ACHN (cell line): ENCODE measurements around the gene FHOD3.

Experiments used
- DNase-seq: peaks from one replicate; pipeline ENCODE4 v3.0.0-alpha.2; 2015
- in situ Hi-C: cut with HindIII; loops from 2 replicates; pipeline ENCODE4 v1.10.0; 2017; ENCODE audit warnings: low sequenced_read_pairs, low pct_ligation_motif_present, low pct_unique_long_range_greater_than_20kb

Gene FHOD3

DNA sequence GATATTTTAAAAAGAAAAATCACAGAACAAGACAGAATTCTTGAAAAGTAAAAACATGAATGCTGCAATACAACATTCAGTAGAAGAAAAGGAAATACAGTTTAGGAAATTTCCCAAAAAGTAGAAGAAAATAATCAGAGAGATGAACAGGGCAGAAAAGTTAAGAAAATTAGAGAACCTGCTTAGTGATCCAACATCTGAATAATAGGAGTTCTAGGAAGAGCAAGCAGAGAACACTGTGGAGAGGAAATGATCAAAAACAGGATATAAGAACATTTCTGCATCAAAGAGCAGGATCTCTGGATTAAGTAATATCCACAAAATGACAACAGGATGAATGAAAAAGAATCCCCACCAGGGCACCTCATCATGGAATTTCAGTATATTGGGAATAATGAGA, 8.8 kb upstream of the FHOD3 start:
- in situ Hi-C loops: no loop called here
- DNase-seq: no peak

DNA sequence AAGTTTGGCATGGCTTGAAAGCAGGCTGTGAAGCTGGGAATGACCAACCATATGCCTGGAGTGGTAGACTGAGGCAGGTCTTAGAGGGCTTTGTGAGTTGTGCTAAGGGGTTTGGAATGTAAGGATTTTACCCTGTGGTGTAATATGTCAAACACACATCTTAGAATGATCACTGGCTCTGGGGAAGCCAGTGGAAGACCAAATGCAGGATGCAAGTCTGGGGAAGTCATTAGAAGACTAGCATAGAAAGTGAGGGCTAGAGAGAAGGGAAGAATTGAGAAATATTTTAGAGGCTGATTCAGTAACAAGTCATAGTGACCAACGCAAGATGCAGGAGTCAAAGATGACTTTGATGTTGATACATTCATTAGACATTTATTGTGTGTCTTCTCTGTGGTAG, 3.5 kb upstream of the FHOD3 start:
- no peak for DNase-seq
- in situ Hi-C loops: no loop called here

DNA sequence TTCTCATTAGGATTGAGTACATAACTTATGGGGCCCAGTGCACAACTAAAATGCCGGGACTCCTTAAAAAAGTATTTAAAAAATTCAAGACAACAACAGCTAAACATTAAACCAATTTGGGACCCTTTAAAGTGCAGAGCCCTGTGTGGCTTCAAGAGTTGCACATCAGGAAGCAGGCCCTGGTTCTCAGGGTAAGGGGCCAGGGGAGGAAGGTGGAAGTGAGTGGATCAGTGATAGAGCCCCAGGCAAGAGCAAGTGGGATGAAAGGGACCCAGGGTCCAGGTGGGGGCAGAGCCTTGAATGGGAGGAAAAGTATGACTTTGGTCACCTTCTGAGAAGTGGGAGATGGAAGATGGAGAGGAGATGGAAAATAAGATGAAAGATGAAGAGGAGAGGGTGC, 2.3 kb upstream of the FHOD3 start:
- no peak for DNase-seq
- in situ Hi-C loops: no loop called here

DNA sequence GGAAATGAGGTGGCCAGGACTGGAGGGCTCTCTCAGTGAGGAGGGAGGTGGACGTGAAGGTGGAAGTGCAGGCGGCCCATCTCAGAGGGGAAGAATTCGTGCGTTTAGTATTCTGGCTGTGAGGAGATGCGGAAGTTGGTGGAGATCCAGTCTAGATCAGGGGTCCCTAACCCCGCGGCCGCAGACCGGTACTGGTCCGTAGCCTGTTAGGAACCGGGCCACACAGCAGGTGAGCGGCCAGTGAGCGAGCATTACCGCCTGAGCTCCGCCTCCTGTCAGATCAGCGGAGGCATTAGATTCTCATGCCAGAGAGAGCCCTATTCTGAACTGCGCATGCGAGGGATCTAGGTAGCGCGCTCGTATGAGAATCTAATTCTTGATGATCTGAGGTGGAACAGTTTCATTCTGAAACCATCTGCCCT, 1.6 kb upstream of the FHOD3 start:
- in situ Hi-C loops: no loop called here

DNA sequence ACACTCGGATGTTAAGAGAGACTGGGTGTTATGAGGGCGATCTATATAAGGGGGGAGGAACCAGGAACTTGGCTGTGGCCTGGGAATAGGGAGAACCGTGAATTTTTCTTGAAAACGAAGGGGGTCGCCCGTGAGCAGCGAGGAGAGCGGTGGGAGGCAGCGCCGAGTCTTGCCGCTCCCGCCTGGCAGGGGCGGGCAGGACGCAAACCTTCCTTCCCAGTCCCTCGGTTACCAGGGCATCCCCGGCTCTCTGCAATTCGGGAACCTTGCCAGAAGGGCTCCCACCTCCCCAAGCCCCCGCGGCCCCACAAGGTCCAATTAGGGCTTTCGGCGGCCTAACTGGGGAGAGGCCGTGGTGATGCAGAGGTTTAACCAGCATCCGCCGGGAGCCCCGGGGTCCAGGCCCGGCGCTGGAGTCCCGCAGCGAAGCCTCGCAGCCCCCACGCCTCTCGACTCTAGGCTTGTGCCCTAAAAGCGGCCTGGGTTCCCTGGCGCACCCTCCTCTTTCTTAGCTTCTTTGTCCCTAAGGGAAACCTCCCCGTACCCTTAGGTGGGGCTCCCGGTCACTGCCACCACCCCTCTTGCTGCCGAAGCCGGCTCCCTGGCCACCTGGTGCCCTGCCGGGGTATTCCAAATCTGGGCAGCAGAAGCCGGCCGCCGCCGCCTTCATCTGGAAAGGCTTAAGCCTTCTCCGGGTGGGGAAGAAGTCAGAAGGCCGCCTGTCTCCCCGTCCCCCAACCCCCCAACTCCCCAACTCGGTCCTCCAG, 680 bp upstream of the FHOD3 start:
- in situ Hi-C loops: no loop called here
- peak; percentile 75 for DNase-seq

More for the DNA sequence above, 1.6 kb upstream of the FHOD3 start:
- DNase-seq: no peak

DNA sequence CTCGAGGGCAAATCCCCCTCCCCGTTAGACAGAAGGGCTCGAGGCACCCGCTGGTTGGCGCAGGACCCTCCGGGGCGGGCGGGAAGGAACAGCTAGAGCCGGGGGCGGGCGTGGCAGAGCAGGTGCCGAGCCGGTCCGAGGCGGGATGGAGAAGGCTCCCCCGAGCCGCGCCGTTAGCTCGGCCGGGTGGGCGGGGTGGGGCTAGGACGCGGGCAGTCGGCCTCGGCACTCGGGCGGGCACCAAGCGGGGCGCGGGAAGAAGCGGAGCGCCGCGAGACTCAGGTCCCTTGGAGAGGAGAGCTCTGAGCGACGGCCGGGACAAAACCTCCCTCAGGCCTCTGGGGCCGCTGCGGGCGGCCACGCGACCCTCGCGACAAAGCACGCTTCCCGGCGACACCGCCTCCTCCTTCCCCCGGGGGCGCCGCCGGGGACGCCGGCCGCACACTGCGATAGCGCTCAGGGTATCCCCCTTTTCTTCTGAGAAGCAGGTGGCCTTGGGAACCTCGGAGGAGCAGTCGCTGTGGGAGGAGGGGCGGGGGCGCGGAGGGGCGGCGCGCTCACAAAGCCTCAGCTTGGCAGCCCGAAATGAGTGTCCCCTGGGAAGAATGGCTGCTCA, 721 bp downstream of the FHOD3 start:
- DNase-seq: peak; percentile 29
- in situ Hi-C loops: no loop called here

DNA sequence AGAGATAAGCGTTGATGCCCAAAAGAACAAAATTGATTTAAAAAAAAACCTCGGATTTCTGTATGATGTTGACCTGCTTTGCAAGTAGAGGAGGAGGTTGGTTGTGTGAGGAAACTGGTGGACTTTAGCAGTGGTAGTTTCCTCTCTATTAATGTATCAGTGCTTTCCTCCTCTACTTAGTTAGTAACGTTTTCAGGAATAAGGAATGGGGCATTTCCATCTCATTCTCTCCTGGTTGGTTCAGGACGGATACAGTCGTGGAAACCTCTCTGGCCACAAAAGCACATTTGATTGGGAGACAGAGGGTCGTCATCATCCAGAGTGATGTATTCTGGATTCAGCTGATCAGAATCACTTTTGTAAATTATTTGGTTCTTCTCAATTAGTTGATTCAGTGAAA, 1.5 kb downstream of the FHOD3 start:
- in situ Hi-C loops: no loop called here
- DNase-seq: no peak

DNA sequence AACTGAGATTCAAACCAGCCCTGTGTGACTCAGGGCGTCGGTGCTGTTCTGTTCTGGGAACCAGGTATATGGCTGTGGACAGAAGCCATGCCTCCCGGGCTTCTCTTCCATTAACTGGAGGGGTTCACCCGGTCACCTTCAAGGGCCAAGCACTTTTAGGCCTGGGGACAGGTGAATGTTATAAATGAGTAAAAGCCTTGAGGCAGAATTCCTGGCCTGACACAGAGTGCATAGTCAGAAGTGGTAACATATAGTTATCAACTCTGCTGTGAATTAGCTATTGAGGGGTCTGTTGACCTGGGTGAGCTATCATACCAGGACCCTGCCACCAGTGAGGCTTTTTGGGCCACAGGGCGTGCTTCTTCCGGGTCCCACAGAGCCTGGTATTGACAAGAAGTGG, 2.7 kb downstream of the FHOD3 start:
- in situ Hi-C loops: no loop called here
- DNase-seq: no peak

DNA sequence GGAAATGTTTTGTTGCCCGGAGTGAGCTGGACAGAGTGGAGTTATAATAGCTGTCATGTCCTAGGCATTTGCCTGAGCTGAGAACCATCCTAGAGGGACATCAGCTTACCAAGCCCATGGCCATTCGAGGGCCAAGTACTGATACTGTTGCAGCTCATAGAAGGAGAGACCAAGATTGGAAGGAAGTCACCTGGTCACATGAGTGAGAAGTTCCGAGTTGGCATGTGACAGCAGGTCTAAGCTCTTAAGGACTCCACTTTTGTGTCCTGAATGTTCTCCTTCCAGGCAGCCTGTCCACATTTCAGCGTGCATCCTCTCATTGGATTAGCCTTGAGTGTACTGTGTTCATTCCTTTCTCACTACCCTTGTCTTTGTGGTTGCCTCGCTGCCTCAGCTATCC, 4.4 kb downstream of the FHOD3 start:
- in situ Hi-C loops: no loop called here
- no peak for DNase-seq

DNA sequence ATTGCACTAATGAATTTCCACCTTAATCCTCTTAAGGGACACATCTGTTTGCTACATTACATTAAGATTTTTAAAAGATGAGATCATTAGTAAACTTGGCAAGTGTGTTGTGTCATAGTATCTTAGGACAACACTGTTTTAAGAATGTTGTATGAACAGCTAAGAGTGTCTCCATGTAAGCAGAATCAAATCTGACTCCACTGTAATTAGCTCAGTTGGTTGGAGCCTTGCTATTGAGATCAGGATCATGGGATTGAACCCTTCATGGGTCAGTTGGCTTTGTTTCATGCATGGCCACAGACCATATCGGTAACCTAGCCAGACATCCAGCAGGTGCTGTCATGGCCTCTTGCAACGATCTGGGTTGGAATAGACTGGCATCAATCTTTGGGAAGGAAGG, 5.2 kb downstream of the FHOD3 start:
- no peak for DNase-seq
- in situ Hi-C loops: no loop called here

DNA sequence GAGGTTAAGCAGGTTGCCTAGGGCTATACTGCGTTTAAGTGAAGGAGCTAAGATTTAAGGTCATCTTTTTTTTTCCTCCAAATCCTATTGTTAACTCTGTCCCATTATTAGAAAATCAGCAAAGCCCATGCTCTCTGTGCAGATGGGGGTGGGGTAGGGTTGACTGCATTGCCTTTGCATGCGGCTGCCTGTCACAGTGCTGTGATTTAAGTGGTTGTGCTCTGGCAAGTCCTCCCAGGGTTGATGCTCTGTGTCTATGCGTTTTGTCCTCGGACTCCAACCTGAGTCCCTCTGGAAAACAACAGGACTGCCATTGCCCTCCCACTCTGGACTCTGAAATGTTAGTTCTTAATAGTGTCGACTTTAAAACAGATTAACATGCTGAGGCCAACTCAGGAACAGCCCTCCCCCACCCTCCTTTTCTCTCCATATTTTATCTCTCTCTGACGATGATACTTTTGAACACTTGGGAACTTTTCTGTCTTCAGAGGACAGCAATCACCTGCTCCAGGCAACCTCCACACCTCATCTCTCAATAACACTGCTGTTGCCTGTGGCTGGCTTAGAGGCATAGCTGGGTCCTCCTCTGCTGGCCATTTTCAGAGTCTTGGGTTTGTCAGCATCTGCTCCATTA, 5.8 kb downstream of the FHOD3 start:
- in situ Hi-C loops: no loop called here
- DNase-seq: no peak

DNA sequence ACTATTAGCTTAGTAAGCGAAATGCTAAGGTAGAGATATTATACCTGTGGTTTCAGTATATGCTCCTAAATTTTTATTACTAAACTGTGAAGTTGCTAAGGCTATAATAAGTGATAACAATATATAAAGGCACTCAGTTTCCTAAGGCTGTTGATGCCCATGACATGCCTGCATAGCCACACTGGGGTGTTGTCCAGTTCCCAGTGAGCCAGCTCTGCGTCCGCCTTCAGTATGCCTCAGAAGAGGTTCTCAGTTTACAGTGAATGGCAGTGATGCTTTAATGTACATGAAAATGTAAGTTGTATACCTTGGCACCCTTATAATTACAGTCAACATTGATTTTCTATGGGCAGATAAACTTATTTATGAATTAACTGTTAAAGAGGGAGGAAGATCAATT, 7.2 kb downstream of the FHOD3 start:
- in situ Hi-C loops: no loop called here

DNA sequence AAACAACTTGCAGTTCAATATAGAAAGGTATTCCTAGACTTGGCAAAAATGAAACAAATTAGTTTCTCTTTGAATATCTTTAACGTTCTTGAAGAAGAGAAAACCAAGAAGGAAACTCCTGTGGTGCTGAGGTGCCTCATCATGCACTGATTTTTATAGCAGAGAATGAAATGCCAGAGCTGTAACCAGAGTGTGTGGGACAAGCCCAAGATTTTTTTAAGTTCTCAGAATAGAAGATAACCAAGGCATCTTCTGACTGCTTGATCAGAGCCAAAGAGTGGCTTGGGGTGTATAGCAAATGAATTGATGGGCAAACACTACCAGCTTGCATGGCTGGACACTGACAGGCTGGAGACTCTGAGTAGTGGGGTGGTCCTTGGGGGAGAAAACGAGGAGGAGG, 7.9 kb downstream of the FHOD3 start:
- no peak for DNase-seq
- in situ Hi-C loops: no loop called here

More for the DNA sequence above, 7.2 kb downstream of the FHOD3 start:
- no peak for DNase-seq

DNA sequence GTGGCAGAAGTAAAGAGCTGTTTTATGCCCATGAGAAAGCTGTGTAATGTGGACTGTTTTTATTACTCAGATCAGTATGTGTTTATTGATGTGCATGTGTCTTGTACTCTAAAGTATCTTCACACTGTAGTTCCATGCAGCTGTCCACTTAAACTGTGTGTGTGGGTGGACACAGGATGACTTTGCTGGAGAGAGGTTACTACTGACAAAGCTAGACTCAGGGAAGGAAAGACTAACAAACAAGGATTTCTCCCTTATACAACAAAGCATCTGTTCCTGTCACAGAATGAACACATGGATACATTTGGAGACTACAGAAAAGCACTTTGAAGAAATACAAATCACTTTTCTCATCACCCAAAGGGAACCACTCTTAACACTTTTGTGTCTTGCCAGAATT, 10.0 kb downstream of the FHOD3 start:
- in situ Hi-C loops: no loop called here
- DNase-seq: no peak

DNA sequence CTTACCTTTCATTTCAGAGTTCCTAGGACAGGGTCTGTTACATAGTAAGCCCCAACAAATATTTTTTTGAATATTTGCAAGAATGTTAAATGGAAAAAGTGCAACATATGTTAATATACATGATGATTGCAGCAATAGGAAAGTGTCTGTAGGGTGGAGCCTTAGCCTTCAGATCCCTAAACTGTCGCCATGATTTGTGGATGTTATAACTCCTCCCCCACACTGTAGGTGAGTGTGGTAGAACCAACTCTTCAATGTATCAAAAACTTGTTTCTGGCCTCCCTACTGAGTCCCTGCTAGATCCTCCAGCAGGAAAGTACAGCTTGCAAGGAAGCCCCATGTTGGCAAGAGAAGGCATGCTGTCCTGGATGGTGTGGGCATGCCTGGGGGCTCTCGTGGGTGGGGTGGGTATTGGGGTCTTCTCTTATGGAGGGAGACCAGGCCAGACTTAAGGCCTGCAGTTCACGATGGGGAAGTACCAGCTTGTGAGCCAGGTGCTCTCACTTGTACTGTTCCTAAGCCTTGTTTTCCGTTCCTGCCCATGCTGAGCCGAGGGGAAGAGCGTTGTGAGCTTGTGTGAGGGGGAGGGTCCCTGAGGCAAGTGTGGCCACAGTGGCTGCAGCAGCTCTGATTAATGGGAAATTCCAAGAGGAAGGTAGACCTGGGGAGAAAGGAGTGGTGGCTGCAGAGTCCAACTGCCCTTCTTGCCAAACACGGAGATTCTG, 11.4 kb downstream of the FHOD3 start:
- in situ Hi-C loops: no loop called here

DNA sequence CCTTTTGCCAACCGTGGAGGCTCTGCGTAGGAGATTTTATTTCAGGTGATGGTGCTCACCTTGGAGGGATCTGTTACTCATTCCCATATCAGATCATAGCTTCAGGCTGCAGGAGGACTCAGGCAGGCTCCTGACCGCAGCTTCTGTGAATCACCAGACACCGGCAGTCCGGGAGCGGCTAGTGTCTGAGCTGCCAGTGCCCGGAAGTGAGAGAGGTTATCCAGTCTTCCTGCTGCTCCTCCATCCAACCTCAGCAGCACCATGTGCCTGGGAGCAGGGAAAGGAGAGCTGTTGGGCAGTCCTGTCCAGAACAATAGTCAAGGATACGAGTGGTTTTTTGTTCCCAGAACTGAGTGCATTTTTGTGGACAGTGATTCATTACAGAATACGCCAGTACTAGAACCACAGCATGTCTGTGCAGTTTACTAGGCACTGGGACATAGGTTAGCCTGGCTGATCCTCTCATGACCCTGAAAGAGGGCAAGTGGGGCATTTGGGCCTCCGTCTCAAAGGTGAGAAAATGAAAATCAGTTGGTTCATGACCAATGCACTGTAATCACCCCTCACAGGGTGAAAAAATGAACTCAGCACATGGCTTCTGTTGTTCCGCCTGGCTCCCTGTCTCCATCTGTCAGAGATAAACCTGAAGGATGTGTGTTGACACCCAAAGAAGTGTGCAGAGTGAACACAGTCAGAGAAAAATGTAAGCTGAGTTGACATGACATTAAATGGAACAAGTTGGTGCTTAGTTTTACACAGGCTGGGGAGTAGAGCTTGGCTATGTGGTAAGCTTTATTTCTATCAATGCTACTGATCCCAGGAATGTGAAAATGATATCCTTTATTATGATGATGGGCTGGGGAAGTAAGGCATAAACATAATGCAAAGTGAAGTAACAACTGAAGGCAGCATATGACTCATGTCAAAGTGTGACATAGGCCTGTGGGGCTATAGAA, 12.2 kb downstream of the FHOD3 start:
- peak; percentile 95 for DNase-seq
- in situ Hi-C loops: no loop called here

More for the DNA sequence above, 11.4 kb downstream of the FHOD3 start:
- no peak for DNase-seq

DNA sequence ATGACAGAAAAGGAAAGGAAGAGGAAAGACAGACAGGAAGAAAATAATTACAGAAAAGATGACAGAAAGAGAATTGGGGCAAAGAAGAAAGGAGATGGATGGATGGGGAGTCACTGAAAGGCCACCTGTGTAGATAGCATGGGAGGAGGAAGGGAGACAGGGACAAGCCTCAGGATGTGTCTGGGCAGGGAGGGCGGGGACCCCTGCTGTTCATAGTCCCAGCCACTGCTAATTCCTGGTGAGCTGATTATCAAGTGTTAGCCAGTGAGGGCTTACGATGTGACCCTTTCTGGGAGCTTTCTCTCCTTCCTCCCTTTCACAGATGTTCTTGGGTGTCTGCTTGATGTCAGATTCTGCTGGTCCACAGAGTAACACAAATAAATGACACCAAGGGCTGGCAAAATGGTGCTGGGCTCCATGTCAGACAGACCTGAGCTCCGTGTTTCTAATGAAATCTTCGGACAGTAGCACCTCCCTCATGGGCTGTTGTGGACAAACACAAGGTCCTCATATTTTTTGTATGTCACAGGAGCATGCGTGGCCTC, 13.6 kb downstream of the FHOD3 start:
- DNase-seq: no peak
- in situ Hi-C loops: no loop called here

DNA sequence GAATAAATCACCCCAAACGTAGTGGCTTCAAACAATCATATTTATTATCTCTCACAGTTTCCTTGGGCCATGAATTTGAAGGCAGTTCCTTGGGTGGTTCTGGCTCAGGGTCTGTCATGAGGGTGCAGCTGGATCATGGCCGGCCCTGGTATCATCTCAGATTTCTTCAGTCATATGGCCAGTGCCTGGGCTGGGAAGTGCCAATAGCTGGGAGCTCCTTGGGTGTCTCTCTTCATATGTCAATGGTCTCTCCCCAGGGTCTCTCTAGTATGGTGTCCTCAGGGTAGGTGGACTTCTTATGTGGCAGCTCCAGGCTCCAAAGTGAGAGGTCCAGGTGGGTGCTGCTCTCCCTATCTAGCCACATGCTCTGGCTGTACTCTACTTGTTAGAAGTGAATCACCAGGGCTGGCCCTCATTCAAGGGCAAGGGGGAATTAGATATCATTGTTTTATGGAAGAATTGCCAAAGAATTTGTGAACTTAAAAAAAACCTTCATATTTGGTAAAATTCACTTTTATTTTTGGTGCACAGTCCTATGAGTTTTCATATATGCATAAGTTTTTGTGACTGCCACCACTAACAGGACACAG, 15.4 kb downstream of the FHOD3 start:
- in situ Hi-C loops: no loop called here
- DNase-seq: no peak
